ENCODE data around the gene ARHGAP27. TPM values are rescaled to one million over a fixed set of nuclear protein-coding genes. Genes with fewer than 3 reads are reported as not detected.

ARHGAP27 gene
- total and polyA plus RNA-seq, 2 of the 13 experiments (the other 11 are each of a cell fraction or from before 2014, with no cell fraction given): 15.5 to 18.9 TPM

- TF ChIP-seq, protein P1, sequence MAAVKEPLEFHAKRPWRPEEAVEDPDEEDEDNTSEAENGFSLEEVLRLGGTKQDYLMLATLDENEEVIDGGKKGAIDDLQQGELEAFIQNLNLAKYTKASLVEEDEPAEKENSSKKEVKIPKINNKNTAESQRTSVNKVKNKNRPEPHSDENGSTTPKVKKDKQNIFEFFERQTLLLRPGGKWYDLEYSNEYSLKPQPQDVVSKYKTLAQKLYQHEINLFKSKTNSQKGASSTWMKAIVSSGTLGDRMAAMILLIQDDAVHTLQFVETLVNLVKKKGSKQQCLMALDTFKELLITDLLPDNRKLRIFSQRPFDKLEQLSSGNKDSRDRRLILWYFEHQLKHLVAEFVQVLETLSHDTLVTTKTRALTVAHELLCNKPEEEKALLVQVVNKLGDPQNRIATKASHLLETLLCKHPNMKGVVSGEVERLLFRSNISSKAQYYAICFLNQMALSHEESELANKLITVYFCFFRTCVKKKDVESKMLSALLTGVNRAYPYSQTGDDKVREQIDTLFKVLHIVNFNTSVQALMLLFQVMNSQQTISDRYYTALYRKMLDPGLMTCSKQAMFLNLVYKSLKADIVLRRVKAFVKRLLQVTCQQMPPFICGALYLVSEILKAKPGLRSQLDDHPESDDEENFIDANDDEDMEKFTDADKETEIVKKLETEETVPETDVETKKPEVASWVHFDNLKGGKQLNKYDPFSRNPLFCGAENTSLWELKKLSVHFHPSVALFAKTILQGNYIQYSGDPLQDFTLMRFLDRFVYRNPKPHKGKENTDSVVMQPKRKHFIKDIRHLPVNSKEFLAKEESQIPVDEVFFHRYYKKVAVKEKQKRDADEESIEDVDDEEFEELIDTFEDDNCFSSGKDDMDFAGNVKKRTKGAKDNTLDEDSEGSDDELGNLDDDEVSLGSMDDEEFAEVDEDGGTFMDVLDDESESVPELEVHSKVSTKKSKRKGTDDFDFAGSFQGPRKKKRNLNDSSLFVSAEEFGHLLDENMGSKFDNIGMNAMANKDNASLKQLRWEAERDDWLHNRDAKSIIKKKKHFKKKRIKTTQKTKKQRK (IDR thresholded peaks at IDR 0.05; ENCODE audit: low read length): no peak
- TF ChIP-seq HNRNPH1 (optimal IDR thresholded peaks at IDR 0.05; ENCODE audit: low read depth, low read length) (no peak), EHMT2 (IDR thresholded peaks at IDR 0.05; ENCODE audit: borderline replicate concordance, low read depth, low read length) (no peak), ATF7-NPFF (CRISPR knock-in tag; IDR thresholded peaks at IDR 0.05; ENCODE audit: low read depth) (peak; percentile 53; the same call in 1 of the 2 replicates), PPARG (CRISPR knock-in tag; conservative IDR thresholded peaks at IDR 0.05) (0 out of 2 replicates have a peak, but pooled peaks have one; percentile 45), PRDM10 (CRISPR knock-in tag; IDR thresholded peaks at IDR 0.05; ENCODE audit: low read depth) (no peak), MTA1 (CRISPR knock-in tag; IDR thresholded peaks at IDR 0.05; ENCODE audit: borderline replicate concordance) (peak; percentile 79; the same call in 1 of the 2 replicates), ZBTB43 (CRISPR knock-in tag; conservative IDR thresholded peaks at IDR 0.05) (no peak), ZC3H13 (CRISPR knock-in tag; IDR thresholded peaks at IDR 0.05) (no peak), SP140L (CRISPR knock-in tag; IDR thresholded peaks at IDR 0.05; ENCODE audit: borderline replicate concordance) (no peak; the same call in 1 of the 2 replicates), FOXA3 (CRISPR knock-in tag; IDR thresholded peaks at IDR 0.05) (peak; percentile 59), BHLHE40 (IDR thresholded peaks at IDR 0.05; ENCODE audit: low read length) (peak; percentile 46; the same call in 1 of the 2 replicates), PCBP1 (IDR thresholded peaks at IDR 0.05; ENCODE audit: borderline replicate concordance, low read depth, low read length) (no peak), ZNF547 (CRISPR knock-in tag; IDR thresholded peaks at IDR 0.05) (0 out of 2 replicates have a peak, but pooled peaks have one; percentile 17), KLF6 (CRISPR knock-in tag; IDR thresholded peaks at IDR 0.05) (0 out of 2 replicates have a peak, but pooled peaks have one; percentile 68), DNMT3B (CRISPR knock-in tag; conservative IDR thresholded peaks at IDR 0.05) (no peak), ZNF549 (CRISPR knock-in tag; IDR thresholded peaks at IDR 0.05) (no peak)
- TF ChIP-seq, protein P2, sequence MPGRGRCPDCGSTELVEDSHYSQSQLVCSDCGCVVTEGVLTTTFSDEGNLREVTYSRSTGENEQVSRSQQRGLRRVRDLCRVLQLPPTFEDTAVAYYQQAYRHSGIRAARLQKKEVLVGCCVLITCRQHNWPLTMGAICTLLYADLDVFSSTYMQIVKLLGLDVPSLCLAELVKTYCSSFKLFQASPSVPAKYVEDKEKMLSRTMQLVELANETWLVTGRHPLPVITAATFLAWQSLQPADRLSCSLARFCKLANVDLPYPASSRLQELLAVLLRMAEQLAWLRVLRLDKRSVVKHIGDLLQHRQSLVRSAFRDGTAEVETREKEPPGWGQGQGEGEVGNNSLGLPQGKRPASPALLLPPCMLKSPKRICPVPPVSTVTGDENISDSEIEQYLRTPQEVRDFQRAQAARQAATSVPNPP (CRISPR knock-in tag; IDR thresholded peaks at IDR 0.05): no peak
- TF ChIP-seq, protein P3, sequence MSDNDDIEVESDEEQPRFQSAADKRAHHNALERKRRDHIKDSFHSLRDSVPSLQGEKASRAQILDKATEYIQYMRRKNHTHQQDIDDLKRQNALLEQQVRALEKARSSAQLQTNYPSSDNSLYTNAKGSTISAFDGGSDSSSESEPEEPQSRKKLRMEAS (IDR thresholded peaks at IDR 0.05): 0 out of 2 replicates have a peak, but pooled peaks have one; percentile 31
Measured at GRCh38 chr17:45428050-45428617, 4.5 kb downstream of the ARHGAP27 start (continued).

Data from HepG2 (cell line).